ENCODE measurements around the gene GALNT1.

Gene GALNT1

GRCh38 chr18:35682281-35682867 is 100.8 kb downstream of the GALNT1 start:
- DNase-seq: no peak

- DNase-seq: no peak
These were observed 101.5 kb downstream of the GALNT1 start for GRCh38 chr18:35683021-35683420.

GRCh38 chr18:35688757-35689156 is 107.2 kb downstream of the GALNT1 start:
- DNase-seq: no peak

DNA sequence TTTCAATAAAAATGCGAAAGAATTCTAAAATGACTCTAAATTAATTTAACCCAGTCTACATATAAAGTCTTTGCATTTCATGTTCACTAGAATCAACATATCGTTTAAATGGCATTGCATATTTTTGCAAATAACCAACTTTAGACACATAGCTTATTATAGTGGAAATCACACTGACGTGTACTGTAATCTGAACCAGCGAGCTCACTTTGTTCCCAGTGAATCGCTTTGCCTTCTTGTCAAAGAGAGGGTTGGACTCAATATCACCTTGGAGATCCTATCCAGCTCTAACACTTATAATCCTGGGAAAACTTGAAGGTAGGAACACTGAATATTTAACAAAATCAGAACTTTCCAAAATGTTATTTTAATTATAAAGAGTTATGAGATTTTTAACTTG is 108.2 kb downstream of the GALNT1 start:
- no peak for DNase-seq

DNA sequence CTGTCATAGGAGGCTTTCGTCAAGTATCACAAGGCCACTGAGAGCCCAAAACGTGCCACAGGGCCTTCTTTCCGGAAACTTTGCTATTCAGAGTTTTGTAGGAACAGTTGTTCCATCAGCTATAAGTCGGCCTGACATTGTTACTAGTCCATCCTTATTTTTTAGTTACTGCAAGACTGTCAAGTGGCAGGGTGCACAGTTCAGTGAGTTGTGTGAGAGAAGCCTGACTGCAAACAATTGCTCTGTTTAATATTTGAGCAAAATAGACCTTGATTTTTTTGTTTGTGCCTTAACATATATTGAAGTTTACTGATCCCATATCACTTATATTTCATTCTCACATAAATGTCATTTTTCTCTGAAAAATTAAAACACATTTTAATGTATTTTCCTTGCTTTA is 110.1 kb downstream of the GALNT1 start:
- no peak for DNase-seq

GRCh38 chr18:35692866-35693265 is 111.3 kb downstream of the GALNT1 start:
- no peak for DNase-seq

GRCh38 chr18:35693829-35694228 is 112.3 kb downstream of the GALNT1 start:
- no peak for DNase-seq

- no peak for DNase-seq
These were observed 113.3 kb downstream of the GALNT1 start for GRCh38 chr18:35694808-35695207.

- DNase-seq: no peak
These were observed 113.8 kb downstream of the GALNT1 start for GRCh38 chr18:35695384-35695783.

DNA sequence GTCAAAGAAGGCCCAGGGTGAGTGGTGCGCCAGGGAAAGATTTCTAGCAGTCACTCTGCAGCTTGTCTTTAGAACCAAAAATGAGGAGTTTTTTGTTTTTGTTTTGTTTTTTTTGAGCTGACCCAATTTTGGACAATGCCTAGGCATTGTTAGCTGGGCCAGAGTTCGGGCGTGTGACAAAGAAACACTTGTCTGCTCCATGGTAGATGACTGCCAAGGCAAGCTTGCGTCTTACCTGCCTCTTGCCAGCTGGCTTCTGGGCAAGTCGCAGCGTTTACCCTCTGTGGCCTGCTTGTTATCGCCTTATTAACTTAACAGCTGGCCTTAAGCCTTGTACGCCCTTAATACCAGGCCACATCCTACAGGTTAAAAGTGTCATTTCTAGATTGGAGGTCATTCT is 114.3 kb downstream of the GALNT1 start:
- DNase-seq: no peak

DNA sequence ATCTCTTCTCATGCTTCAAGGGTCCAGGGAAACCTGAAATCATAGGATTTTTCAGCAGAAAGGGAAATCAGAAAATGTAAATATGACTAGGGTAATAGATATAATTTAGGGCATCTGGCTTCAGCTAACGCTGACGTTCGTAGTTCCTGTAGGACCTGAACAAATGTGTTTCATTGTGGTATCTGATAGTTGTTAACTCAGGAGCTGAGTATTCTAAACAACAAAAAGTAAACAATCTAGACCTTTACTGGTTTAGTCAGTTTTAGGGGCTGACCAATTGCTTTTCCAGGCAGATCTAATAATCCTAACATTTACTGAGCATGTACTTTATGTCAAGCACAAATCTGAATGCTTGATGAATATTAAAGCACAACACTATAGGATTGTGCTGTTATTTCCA is 114.8 kb downstream of the GALNT1 start:
- DNase-seq: no peak

DNA sequence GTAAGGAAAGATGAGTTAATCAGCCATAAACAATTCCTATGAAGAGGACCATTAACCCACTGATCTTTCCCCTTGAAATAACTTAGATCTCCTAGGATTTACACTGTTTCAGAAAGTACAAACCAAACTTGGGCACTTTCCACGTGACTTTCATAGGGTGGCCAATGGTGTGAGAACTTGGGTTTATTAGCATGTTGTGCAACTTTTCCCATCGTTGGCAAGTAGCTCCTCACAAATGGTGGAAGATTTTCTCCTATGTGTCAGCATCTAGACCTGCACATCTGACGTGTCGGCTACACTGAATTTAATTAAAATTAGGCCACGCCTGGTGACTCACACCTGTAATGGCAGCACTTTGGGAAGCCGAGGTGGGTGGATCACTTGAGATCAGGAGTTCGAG is 116.3 kb downstream of the GALNT1 start:
- no peak for DNase-seq

GRCh38 chr18:35703043-35703688 is 121.6 kb downstream of the GALNT1 start:
- no peak for DNase-seq

- DNase-seq: no peak
These were observed 124.4 kb downstream of the GALNT1 start for GRCh38 chr18:35705988-35706387.

DNA sequence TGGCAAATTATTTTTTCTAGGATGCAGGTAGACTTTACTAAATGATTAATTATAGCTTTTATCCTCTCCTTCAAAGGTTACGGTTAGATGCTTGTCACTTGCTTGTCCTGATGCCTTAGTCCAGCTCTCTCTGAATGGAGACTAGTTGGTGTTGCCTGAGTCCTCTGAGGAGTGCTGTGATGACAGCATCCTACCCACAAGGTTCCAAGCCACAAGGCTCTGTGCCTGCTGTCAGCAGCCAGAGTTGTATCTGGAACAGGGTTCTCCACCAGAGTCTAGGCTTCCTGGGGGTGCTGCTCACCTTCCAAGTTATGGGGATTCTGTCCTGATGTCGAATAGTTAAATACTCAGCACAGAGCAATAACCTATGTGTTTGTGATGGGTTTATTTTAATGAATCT is 125.7 kb downstream of the GALNT1 start:
- DNase-seq: no peak

GRCh38 chr18:35707674-35708073 is 126.1 kb downstream of the GALNT1 start:
- DNase-seq: no peak

GRCh38 chr18:35710581-35710980 is 129.0 kb downstream of the GALNT1 start:
- DNase-seq: no peak

GRCh38 chr18:35711227-35711626 is 129.7 kb downstream of the GALNT1 start:
- no peak for DNase-seq

DNA sequence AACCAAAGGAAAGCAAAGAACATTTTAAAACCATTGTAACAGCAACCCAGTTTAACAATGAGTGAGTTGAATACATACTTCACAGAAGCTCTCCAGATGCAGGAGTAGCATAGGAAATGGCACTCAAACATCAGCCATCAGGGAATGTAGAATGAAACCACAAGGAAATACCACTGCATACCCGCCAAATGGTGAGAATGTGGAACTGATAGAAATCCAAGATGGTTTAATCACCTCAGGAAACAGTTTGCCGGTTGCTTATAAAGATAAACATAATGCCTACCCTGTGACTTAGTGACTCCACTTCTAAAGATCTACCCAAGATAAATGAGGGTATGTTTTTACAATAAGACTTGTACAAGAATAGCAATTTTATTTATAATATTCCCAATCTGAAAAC is 132.0 kb downstream of the GALNT1 start:
- no peak for DNase-seq

- DNase-seq: no peak
These were observed 133.0 kb downstream of the GALNT1 start for GRCh38 chr18:35714539-35714938.

GRCh38 chr18:35715139-35715538 is 133.6 kb downstream of the GALNT1 start:
- DNase-seq: no peak

DNA sequence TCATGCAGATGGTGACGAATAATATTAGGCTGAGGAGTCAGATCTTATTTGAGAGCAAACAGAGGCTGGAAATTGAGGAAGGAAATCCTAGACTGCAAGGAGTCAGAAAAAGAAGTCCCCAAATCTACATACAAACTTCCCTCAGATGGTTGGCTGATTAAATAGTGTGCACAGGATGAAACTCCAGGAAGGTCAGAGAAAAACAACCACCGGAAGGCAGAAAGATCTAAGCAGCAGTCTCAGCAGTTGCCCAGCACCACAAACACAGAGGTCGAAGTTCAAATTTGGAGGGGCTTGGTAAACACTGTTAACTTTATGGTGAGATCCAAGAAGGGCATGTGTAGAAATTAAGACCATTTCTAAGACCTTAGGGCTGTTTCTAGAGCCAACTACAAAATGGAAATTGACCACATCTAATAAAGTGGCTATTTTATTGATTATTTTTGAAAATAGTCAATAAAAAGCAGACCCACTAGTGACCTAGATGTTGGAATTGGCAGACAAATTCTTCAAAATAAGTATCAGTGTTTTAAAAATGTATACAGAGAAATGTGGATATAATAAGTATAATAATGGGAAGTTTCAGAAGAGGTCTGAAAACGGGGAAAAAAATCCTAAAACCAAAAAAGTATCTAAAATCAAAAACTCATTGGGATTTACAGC is 134.8 kb downstream of the GALNT1 start:
- DNase-seq: no peak

DNA sequence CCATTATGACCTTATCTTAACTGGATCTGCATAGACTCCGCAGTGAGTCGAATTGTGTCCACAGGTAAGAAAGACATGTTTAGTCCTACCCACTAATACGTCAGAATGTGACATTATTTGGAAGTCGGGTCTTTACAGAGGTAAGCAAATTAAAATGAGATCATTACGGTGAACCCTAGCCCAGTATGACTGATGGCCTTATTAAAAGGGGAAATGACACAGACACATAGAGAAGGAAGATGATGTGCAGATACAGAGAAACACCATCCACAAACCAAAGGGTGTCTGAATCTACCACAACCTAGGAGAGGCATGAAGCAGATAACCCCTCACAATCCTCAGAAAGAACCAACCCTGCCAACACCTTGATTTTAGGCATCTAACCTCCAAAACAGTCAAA is 135.6 kb downstream of the GALNT1 start:
- DNase-seq: no peak

GRCh38 chr18:35721431-35722081 is 140.0 kb downstream of the GALNT1 start:
- no peak for DNase-seq

Data from NCI-H2107 (cell line).